PFSK-1 (cell line): ENCODE results near the gene ARHGAP8.

ENCODE experiments used
- POLR2AphosphoS5 ChIP-seq: IDR thresholded peaks from 2 replicates; pipeline ENCODE4 v1.6.1; 2012; ENCODE audit warnings: low read depth, mild to moderate bottlenecking, control low read depth, low read length, moderate library complexity
- SIN3A ChIP-seq: IDR thresholded peaks from 2 replicates; pipeline ENCODE4 v1.6.1; 2012; ENCODE audit warnings: mild to moderate bottlenecking, low read length, moderate library complexity, borderline replicate concordance; ENCODE audit not compliant: insufficient read depth
- TF ChIP-seq, protein P1 (sequence below), 2 experiments: IDR thresholded peaks; 2 replicates each; pipeline versions ENCODE4 v1.6.1 to v1.8.0; 2011 to 2012; ENCODE audit warnings: low read depth in 2 of 2, low read length in 2 of 2, control low read depth in 1 of 2, inconsistent platforms in 1 of 2, mild to moderate bottlenecking in 1 of 2, moderate library complexity in 1 of 2; ENCODE audit not compliant: insufficient read depth in 1 of 2

GRCh38 chr22:44815099-44816070 lies 63.0 kb downstream of the ARHGAP8 start:
- TF ChIP-seq, protein P1, sequence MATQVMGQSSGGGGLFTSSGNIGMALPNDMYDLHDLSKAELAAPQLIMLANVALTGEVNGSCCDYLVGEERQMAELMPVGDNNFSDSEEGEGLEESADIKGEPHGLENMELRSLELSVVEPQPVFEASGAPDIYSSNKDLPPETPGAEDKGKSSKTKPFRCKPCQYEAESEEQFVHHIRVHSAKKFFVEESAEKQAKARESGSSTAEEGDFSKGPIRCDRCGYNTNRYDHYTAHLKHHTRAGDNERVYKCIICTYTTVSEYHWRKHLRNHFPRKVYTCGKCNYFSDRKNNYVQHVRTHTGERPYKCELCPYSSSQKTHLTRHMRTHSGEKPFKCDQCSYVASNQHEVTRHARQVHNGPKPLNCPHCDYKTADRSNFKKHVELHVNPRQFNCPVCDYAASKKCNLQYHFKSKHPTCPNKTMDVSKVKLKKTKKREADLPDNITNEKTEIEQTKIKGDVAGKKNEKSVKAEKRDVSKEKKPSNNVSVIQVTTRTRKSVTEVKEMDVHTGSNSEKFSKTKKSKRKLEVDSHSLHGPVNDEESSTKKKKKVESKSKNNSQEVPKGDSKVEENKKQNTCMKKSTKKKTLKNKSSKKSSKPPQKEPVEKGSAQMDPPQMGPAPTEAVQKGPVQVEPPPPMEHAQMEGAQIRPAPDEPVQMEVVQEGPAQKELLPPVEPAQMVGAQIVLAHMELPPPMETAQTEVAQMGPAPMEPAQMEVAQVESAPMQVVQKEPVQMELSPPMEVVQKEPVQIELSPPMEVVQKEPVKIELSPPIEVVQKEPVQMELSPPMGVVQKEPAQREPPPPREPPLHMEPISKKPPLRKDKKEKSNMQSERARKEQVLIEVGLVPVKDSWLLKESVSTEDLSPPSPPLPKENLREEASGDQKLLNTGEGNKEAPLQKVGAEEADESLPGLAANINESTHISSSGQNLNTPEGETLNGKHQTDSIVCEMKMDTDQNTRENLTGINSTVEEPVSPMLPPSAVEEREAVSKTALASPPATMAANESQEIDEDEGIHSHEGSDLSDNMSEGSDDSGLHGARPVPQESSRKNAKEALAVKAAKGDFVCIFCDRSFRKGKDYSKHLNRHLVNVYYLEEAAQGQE (IDR thresholded peaks at IDR 0.05; ENCODE audit: insufficient read depth in 1 of 2, low read depth in 2 of 2, low read length in 2 of 2): no peak
- no peak for TF ChIP-seq SIN3A
- TF ChIP-seq POLR2AphosphoS5: no peak
